DND-41 (cell line): ENCODE results near the gene PTBP3.

Experiments used
- ATAC-seq: fragments of 200-7000 bp; cut with Tn5 transposase; 3 replicates; pipeline ENCODE4 v1.9.1; 2021; ENCODE audit warnings: low read depth; ENCODE audit not compliant: insufficient read depth
- DNase-seq: peaks from one replicate; pipeline ENCODE4 v3.0.0-alpha.2; 2020
- H2AFZ ChIP-seq: 2 replicates; pipeline ENCODE4 v1.6.0; 2012; ENCODE audit warnings: low read depth, low read length
- H3K27ac ChIP-seq: 2 replicates; pipeline ENCODE4 v1.5.1; 2012; ENCODE audit warnings: low read length, inconsistent platforms
- H3K27me3 ChIP-seq: fragments of 200-600 bp; sonication (generic); 2 replicates; pipeline ENCODE4 v1.6.0; 2012; ENCODE audit warnings: low read length, mild to moderate bottlenecking, inconsistent platforms; ENCODE audit not compliant: insufficient read depth, poor library complexity
- H3K36me3 ChIP-seq: 2 replicates; pipeline ENCODE4 v1.5.1; 2012; ENCODE audit warnings: low read length, inconsistent platforms; ENCODE audit not compliant: insufficient read depth
- H3K4me1 ChIP-seq: 2 replicates; pipeline ENCODE4 v1.5.1; 2012; ENCODE audit warnings: mild to moderate bottlenecking, low read length; ENCODE audit not compliant: insufficient read depth
- H3K4me2 ChIP-seq: 2 replicates; pipeline ENCODE4 v1.6.0; 2012; ENCODE audit warnings: mild to moderate bottlenecking, moderate library complexity, low read length, inconsistent platforms; ENCODE audit not compliant: insufficient read depth
- H3K4me3 ChIP-seq, 2 experiments: fragments of 200-600 bp in 1 of 2; shearing (Covaris generic) in 1 of 2; 2 replicates each; pipeline ENCODE4 v1.5.1; 2012 to 2016; ENCODE audit warnings: inconsistent platforms in 2 of 2, low read length in 2 of 2, mild to moderate bottlenecking in 2 of 2, low read depth in 1 of 2, moderate library complexity in 1 of 2
- H3K79me2 ChIP-seq: 2 replicates; pipeline ENCODE4 v1.6.0; 2012; ENCODE audit warnings: low read length, inconsistent platforms; ENCODE audit not compliant: insufficient read depth
- H3K9ac ChIP-seq: 2 replicates; pipeline ENCODE4 v1.6.0; 2012; ENCODE audit warnings: low read depth, mild to moderate bottlenecking, inconsistent platforms, low read length, moderate library complexity
- H3K9me3 ChIP-seq: 2 replicates; pipeline ENCODE4 v1.5.1; 2012; ENCODE audit warnings: low read length, moderate library complexity, mild to moderate bottlenecking, inconsistent platforms; ENCODE audit not compliant: insufficient read depth, severe bottlenecking
- H4K20me1 ChIP-seq: 2 replicates; pipeline ENCODE4 v1.6.0; 2012; ENCODE audit warnings: low read length; ENCODE audit not compliant: insufficient read depth
- EZH2 ChIP-seq: IDR thresholded peaks from 3 replicates; pipeline ENCODE4 v1.6.1; 2012; ENCODE audit warnings: borderline replicate concordance, low read depth, mild to moderate bottlenecking, moderate library complexity, low read length, inconsistent platforms; ENCODE audit not compliant: severe bottlenecking
- TF ChIP-seq, protein P1 (sequence below): IDR thresholded peaks from 2 replicates; pipeline ENCODE4 v1.5.1; 2012; ENCODE audit warnings: borderline replicate concordance, low read length, moderate library complexity, mild to moderate bottlenecking; ENCODE audit not compliant: poor library complexity, severe bottlenecking; ENCODE audit errors: extremely low read depth

The PTBP3 gene

DNA sequence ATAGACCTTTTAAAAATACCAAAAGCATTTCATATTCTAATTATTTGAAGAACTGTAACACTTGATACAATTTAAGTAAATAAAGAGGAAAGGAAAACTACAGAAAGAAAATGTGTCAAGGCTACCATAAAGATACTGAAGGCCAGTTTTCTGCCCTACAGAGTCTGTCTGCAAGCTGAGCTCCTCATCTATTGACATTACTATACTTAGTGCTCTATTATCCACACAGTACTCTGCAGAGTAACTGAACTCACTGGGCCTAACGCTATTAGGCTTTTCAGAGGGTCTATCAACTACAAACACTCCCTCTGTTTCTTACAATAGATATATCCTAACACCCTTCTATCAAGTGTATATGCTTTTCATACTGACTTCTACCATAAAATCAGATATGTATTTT lies 101.2 kb downstream of the PTBP3 start:
- Histone ChIP-seq H3K27ac (no peak overlapping the region), H4K20me1 (no peaks in the 10 kb centered on the region), H3K9ac (no peak overlapping the region), H3K36me3 (peaks cover 28% of the 10 kb centered on the region), H3K27me3 (no peaks in the 10 kb centered on the region), H3K4me1 (no peaks in the 10 kb centered on the region), H3K79me2 (no peaks in the 10 kb centered on the region), H2AFZ (no peak overlapping the region), H3K9me3 (no peaks in the 10 kb centered on the region), H3K4me2 (no peak overlapping the region), H3K4me3 (no peak overlapping the region)
- no peak for TF ChIP-seq EZH2
- no peak for ATAC-seq
- DNase-seq, result no peak

DNA sequence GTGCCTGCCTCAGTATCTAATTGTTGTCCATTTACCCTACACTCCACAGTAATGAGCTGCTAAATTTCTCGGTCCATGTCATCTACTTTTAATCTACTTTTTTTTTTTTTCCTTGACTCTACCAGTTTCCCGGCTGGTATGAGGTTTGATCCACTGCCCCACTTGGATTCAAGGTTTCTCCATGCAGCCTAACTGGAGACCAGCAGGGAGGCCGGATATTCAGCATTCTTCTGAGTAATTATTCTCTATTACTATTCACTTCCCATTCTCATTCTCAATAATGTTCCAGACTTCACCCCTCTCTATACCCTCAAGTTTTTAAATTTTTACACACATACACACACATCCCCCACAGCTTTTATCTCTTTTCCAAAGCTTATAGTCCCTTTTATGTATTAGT lies 107.3 kb downstream of the PTBP3 start:
- TF ChIP-seq, protein P1, sequence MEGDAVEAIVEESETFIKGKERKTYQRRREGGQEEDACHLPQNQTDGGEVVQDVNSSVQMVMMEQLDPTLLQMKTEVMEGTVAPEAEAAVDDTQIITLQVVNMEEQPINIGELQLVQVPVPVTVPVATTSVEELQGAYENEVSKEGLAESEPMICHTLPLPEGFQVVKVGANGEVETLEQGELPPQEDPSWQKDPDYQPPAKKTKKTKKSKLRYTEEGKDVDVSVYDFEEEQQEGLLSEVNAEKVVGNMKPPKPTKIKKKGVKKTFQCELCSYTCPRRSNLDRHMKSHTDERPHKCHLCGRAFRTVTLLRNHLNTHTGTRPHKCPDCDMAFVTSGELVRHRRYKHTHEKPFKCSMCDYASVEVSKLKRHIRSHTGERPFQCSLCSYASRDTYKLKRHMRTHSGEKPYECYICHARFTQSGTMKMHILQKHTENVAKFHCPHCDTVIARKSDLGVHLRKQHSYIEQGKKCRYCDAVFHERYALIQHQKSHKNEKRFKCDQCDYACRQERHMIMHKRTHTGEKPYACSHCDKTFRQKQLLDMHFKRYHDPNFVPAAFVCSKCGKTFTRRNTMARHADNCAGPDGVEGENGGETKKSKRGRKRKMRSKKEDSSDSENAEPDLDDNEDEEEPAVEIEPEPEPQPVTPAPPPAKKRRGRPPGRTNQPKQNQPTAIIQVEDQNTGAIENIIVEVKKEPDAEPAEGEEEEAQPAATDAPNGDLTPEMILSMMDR, result no peak
- no peak for TF ChIP-seq EZH2
- Histone ChIP-seq H3K36me3 (peaks cover 64% of the 10 kb centered on the region), H3K27me3 (no peaks in the 10 kb centered on the region), H3K27ac (no peak overlapping the region), H3K4me1 (no peaks in the 10 kb centered on the region), H3K9ac (no peak overlapping the region), H3K4me2 (no peak overlapping the region), H3K9me3 (no peaks in the 10 kb centered on the region), H3K4me3 (no peak overlapping the region), H3K79me2 (no peaks in the 10 kb centered on the region), H4K20me1 (no peaks in the 10 kb centered on the region), H2AFZ (no peak overlapping the region)
- DNase-seq (no peak), ATAC-seq (no peak)

DNA sequence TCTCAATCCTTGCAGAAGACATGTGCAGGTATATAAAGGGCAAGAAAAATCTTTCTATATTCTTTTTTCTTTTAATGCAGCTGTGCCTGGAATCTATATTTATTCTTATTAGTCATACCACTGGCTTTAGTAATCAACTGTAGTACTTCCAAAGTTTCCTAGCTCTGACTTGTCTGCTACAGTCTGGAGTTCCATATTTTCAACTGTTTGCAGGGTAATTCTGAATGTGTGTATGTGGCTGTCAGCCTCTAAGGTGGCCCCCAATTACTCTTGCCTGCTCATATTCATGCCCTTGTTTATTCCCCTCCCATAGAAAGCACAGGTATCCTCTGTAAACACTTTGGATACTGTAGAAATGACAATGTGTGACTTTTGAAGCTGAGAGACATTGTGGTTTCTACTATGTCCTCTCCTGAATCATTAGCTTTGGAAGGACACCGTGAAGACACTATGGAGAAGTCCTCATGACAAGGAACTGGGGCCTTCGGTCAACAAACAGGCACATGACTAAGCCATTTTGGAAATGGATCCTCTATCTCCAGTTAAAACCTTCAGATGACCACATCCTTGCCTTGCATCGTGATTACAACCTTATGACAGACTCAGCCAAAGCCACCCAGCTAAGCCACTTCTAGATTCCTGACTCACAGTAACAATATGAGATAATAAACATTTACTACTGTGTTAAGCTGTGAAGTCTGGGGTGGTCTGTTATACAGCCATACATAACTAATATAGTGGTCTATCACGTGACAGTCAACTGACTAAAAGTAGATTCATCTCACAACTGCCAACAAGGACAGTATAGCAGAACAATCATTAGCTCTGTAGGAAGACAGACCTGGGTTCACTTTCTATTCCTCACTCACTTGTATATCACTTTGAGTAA lies 108.8 kb downstream of the PTBP3 start:
- no peak overlapping the region for H3K4me2 ChIP-seq
- no peaks in the 10 kb centered on the region for H3K9me3 ChIP-seq
- no peaks in the 10 kb centered on the region for H3K27me3 ChIP-seq
- TF ChIP-seq, protein P1, result no peak
- no peak for TF ChIP-seq EZH2
- H2AFZ ChIP-seq, result no peak overlapping the region
- no peaks in the 10 kb centered on the region for H4K20me1 ChIP-seq
- H3K4me1 ChIP-seq, result no peaks in the 10 kb centered on the region
- no peak overlapping the region for H3K9ac ChIP-seq
- H3K79me2 ChIP-seq, result no peaks in the 10 kb centered on the region
- ATAC-seq (no peak), DNase-seq (no peak)
- no peak overlapping the region for H3K4me3 ChIP-seq
- H3K27ac ChIP-seq, result no peak overlapping the region
- peaks cover 71% of the 10 kb centered on the region for H3K36me3 ChIP-seq

DNA sequence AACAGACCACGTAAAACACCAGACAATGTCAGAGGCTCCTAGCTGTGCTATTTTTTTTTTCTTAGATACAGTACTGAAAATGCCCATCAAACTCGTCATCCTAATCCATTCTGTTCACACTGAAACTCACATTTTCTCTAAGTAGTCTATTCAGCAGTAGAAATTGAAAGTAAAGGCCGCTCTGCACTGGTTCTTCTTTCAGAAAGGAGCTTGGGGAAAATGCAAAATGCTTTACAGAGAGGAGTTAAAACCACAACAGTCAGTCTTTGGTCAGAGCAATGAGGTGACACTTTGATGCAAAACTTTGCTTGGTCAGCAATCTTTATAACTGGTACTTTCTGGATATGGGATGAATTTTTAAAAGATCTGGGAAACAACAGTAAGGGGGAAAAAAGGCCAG lies 114.5 kb downstream of the PTBP3 start:
- no peaks in the 10 kb centered on the region for H4K20me1 ChIP-seq
- no peaks in the 10 kb centered on the region for H3K79me2 ChIP-seq
- DNase-seq (no peak), ATAC-seq (peak; percentile 78)
- no peak for TF ChIP-seq EZH2
- TF ChIP-seq, protein P1, result no peak
- no peak overlapping the region for H3K4me3 ChIP-seq
- H2AFZ ChIP-seq, result no peak overlapping the region
- H3K36me3 ChIP-seq, result peaks cover 43% of the 10 kb centered on the region
- H3K27ac ChIP-seq, result no peak overlapping the region
- H3K4me1 ChIP-seq, result no peaks in the 10 kb centered on the region
- H3K27me3 ChIP-seq, result no peaks in the 10 kb centered on the region
- H3K4me2 ChIP-seq, result no peak overlapping the region
- H3K9ac ChIP-seq, result no peak overlapping the region
- no peaks in the 10 kb centered on the region for H3K9me3 ChIP-seq
